HFF-Myc (cell line): Measurements from ENCODE around the gene ALG3.

Experiments used
- DNase-seq: peaks from one replicate; pipeline ENCODE4 v3.0.0-alpha.2; 2011; ENCODE audit warnings: low read depth; ENCODE audit errors: extremely low read depth
- H3K4me3 ChIP-seq: replicated peaks from 2 replicates; pipeline ENCODE4 v1.5.1; 2011; ENCODE audit warnings: low read depth, mild to moderate bottlenecking, control low read depth, low read length
- CTCF ChIP-seq: IDR thresholded peaks from 2 replicates; pipeline ENCODE4 v1.5.1; 2012; ENCODE audit warnings: mild to moderate bottlenecking, low read depth, low read length, control low read depth; ENCODE audit errors: missing control alignments

ALG3 gene

GRCh38 chr3:184211718-184212117 is 37.0 kb downstream of the ALG3 start:
- no peak overlapping the region for H3K4me3 ChIP-seq
- TF ChIP-seq CTCF = no peak
- no peak for DNase-seq

GRCh38 chr3:184211297-184211696 is 37.5 kb downstream of the ALG3 start:
- H3K4me3 ChIP-seq = no peak overlapping the region
- no peak for DNase-seq
- no peak for TF ChIP-seq CTCF

GRCh38 chr3:184209146-184209923 is 39.4 kb downstream of the ALG3 start:
- DNase-seq = no peak
- H3K4me3 ChIP-seq = no peak overlapping the region
- no peak for TF ChIP-seq CTCF

- H3K4me3 ChIP-seq = no peak overlapping the region
- TF ChIP-seq CTCF = no peak
- no peak for DNase-seq
Observed at GRCh38 chr3:184203526-184203925, 45.2 kb downstream of the ALG3 start.

- DNase-seq = no peak
- H3K4me3 ChIP-seq = no peak overlapping the region
- TF ChIP-seq CTCF = no peak
Observed at GRCh38 chr3:184200825-184201224, 47.9 kb downstream of the ALG3 start.

- DNase-seq = no peak
- H3K4me3 ChIP-seq = no peak overlapping the region
- no peak for TF ChIP-seq CTCF
Observed at GRCh38 chr3:184198509-184198908, 50.3 kb downstream of the ALG3 start.

GRCh38 chr3:184196536-184196935 is 52.2 kb downstream of the ALG3 start:
- no peak overlapping the region for H3K4me3 ChIP-seq
- no peak for DNase-seq
- TF ChIP-seq CTCF = no peak
